Limb (tissue), 2 donors: Measurements from ENCODE around the gene GRAMD4.

Experiments
- DNase-seq, 2 donors: peaks; one replicate each; pipeline ENCODE4 v3.0.0-alpha.2; 2016; ENCODE audit errors: extremely low spot score in 2 of 2

The GRAMD4 gene

DNA sequence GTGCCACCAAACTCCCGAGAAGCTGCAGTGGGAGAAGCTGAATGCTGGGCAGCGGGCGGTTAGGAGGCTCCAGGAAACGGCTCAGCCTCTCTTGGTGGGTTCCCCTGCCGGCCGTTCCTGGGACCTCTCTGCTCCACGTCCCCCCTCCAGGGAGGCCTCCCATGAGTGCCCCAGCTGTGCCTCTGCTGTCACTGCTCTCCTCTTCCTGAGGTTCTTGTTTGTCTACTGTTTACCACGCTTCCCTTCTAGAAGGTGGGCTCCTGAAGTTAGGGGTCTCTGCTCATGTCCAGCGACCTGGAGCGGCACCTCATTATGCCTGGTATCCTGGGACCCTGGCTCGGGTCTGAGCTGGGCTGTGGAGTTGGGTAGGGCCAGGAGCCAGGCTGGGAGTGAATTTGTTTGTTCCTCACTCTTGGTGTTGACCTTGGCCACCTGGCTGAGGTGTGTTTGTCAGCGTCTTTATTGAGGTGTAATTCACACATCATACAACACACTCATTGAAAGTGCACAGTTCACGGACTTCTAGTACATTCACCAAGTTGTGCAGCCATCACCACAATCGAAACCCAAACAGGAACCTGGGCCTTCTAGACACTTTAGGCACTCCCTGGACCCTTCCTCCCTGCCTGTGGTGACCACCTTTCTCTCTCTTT is 37.8 kb upstream of the GRAMD4 start:
- DNase-seq: no peak

DNA sequence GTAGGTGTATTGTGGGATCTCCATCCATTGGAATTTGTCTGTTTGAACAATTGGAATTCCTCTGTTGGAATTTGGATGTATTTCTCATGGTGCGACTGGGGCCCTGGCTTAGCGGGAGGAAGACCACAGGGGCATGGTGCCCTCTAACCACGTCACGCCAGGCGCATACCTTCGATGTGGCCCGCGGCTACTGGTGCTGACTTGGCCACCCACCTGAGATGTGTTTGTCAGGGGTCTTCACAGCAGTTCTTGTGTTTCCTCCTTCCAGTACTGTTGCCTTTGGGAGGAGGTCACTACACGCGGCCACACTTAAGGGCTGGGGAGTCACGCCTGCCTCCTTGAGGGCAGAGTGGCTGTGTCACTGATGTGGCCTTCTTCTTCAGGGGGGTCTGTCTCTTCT is 36.6 kb upstream of the GRAMD4 start:
- no peak for DNase-seq

DNA sequence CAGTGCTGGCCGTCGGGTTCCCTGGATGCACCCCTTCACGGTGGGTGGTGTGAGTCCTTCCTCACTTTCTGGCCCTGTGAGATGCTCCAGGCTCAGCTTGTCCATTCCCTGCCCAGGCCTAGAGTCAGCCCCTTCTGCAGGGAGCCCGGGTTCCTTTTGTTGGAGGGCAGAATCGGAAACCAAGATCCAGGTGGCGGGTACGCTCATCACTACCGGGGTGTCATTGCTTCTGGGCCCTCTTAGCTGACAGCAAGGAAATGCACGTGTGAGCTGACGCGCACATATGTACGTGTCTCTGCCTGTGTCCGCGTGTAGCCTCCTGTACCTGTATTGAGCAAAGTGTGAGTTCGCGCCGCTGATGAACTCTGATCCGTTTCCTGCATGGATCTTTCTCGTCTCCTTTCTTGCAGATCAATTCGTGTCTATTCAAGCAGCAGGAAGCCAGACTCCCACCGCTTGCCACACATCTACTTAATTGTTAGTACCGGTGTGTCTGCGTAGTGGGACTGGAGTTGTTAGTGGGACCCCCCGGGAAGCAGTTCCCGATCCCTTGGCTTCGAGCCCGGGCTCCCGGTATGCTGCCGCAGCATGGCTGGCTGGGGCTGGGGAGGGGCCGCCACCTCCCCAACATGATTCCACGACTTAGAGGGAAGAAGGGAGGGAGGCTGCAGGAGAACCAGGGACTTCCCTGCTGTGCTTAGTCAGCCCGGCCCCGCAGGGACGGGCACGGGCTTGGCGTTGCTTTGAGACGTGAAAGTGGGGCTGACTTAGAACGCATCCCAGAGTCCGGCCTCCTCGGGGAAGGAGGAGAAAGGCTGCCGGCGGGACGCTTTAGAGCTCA is 35.9 kb upstream of the GRAMD4 start:
- peak in 1 of 2 donors; percentile 54 for DNase-seq

DNA sequence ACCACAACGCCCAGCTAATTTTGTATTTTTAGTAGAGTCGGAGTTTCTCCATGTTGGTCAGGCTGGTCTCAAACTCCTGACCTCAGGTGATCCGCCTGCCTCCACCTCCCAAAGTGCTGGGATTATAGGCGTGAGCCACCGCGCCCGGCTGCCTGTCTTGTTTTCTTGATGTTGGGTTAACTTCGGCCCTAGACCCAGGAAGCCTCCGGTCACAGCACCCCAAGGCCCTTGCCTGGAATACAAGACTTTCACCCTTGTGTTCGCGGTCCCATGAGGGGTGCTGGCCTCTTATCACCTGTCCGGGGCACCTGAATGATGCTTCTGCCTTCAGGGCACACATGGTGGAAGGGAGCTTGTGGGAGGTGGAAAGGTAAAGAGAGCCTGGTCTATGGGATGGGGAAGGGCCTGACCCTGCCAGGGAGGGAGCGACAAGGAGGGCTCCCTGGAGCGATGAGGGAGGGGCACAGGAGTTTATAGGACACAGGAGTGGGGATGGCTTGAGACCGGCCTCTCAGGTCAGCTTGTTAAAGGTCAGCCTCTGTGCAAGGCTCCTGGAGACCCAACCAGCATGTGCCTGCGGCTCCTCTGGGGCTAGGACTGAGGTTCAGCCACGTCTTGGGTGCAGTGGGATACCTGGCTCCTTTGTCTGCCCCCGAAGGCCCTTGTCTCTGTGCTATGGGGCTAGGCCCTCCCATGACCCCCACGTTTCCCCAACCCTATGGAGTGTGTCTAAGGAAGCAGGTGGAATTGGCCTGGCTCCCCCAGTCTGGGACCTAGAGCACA is 34.7 kb upstream of the GRAMD4 start:
- DNase-seq: no peak

DNA sequence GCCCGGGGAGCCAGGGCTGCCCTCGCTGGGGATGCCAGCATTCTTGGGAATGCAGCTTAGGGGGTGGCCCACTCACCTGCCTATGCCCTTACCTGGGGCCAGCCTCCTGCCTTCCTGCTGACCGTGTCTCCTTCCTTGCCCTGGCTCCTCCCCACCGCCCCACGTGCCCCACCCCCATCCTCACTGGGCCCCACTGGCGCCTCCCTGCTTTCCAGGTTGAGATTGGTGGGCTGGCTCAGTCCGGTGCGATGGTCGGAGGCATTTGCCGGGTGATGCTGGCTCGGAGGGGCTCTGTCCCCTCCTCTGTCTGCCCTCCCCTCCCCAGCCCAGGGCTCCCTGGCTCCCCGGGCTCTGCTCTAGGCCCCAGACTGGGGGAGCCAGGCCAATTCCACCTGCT is 34.1 kb upstream of the GRAMD4 start:
- no peak for DNase-seq

- no peak for DNase-seq
Observed at GRCh38 chr22:46586531-46587011, 33.6 kb upstream of the GRAMD4 start.

DNA sequence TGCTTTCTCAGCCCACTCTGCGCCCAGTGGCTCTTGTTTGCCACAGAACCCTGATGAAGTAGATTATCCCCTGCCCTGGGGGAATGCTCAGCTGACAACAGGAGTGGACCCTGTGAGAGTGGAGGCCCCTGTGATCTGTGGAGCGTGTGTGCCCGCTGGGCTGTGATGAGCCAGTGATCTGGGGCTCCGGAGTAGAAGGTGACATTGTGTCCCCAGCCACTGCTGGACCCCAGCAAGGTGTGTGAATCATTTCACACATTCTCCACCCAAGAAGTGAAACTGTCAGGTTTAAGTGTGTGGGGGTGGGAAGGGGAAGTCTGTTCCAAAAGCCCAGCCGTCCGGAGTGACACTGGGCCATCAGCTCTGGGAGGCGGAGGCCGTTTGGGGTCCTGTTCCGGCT is 33.1 kb upstream of the GRAMD4 start:
- no peak for DNase-seq

DNA sequence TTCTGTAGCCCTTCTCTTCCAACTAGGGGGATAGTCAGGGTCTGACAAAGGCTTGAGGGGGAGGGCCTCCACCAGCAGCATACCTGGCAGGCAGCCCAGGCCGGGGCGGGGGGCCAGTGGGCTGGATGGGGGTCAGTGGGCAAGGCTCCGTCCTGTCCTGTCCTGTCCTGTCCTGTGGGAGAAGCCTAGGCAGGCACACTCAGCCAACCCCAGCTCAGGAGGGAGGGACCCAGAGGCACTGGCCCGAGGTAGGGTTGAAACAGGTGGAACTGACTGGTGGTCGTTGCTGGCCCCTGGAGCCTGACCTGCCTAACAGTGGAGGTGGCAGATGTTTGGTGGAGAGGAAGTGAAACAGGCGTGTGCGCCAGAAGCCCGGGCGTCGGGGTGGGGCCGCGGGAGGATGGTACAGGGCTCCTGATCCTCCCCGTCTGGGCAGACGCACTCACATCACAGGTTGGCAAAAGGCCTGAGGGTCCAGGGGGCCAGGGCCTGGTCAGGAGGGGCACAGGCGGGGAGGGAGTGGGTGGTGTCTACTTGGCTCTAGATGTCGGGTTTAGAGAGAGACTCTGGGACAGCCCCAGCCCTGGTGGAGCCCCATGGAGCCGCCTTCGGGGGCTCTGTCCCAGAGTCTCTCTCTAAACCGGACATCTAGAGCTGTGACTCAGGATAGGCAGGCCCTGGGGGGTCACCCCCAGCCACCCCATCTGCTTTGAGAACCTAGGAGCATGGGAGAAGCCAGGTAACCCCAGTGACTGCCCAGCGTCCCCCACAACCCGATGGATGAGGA is 32.5 kb upstream of the GRAMD4 start:
- no peak for DNase-seq

GRCh38 chr22:46588279-46589140 is 31.7 kb upstream of the GRAMD4 start:
- DNase-seq: peak in 1 of 2 donors; percentile 29

GRCh38 chr22:46589141-46589748 is 30.9 kb upstream of the GRAMD4 start:
- DNase-seq: peak in 1 of 2 donors; percentile 24

DNA sequence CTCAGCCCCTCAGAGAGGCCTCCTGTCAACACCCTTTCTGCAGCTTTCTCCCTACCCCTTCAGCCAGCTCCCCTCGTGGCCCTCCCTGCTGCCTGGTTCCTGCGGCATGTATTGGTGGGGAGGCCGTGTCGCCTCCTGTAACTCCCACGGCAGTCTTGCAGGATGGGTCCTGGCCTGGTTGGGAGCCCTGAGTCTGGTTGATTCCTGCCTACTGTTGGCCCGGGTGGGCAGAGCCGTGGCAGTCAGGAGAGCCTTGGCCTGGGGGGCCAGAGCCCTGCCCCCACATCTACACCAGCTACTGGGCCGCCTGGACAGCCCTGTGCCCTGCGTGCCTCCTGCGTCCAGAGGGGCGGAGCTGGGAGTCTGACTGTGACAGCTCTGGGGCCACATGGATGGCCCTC is 30.3 kb upstream of the GRAMD4 start:
- DNase-seq: peak in 1 of 2 donors; percentile 27

DNA sequence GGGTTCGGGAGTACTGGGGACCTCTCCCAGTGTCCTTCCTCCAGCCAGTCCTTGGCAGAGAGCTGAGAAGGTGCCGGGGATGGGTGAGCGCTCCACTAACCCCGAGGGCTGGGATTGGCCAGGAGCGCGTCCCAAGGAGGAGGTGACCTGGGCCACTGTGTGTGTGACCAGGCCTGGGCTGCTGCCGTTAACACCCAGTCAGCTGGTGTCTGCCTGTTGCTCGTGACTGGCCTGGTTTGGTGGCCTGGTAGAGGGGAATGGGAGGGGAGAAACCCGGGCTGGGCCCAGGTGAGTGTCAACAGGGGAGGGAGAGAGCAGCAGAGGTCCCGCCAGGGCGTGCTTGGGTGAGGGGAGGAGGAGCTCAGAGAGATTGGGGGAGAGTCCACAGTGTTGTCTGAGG is 29.9 kb upstream of the GRAMD4 start:
- peak in 1 of 2 donors; percentile 22 for DNase-seq

GRCh38 chr22:46591930-46592329 is 28.3 kb upstream of the GRAMD4 start:
- DNase-seq: peak in 1 of 2 donors; percentile 21

DNA sequence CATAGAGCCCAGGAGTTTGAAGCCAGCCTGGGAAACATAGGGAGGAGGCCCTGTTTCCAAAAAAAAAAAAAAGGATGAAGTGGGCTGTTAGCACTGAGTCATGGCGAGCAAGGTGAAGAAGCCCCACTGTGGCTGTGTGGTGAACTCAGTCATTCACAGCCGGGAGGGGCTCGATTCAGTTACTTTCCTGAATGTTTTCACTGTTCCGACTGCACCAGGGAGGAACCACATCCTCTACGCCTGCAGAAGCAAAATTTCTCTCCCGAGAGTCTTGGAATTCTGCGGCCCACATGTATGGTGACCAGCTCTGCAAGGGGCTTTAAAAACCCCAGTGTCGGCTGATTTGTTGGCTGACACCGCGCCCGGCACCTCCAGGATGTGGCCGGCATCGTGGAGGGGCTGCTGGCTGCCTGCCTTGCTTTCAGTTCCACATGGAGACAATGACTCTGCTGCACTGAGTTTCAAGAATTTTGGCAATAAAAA is 27.8 kb upstream of the GRAMD4 start:
- DNase-seq: peak; percentile 42 to 63

DNA sequence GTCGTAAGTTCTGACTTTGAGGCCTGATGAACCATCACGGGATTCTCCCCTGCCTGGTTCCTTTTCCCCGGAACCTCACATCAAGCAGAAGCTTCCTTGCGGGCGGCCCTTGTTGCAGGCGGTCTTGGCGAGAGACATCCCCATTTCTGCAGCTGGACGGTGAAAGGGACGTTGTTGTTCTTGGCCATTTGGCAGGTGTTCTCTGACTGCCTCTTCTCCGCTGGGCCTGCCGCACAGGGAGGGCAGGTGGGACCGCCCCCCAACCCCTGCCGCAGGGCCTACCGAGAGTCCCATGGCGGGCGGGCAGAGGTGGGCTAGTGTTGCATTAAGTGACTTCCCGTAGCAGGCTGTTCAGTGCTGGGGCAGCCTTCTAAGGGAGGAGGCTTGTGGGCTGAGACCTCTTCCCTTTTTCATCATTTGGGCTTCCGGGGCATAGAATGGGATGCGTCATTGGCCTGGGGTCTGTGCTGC is 26.9 kb upstream of the GRAMD4 start:
- no peak for DNase-seq

- peak in 1 of 2 donors; percentile 18 for DNase-seq
Observed at GRCh38 chr22:46593996-46594946, 25.9 kb upstream of the GRAMD4 start.

- peak in 1 of 2 donors; percentile 23 for DNase-seq
Observed at GRCh38 chr22:46594947-46595298, 25.3 kb upstream of the GRAMD4 start.

DNA sequence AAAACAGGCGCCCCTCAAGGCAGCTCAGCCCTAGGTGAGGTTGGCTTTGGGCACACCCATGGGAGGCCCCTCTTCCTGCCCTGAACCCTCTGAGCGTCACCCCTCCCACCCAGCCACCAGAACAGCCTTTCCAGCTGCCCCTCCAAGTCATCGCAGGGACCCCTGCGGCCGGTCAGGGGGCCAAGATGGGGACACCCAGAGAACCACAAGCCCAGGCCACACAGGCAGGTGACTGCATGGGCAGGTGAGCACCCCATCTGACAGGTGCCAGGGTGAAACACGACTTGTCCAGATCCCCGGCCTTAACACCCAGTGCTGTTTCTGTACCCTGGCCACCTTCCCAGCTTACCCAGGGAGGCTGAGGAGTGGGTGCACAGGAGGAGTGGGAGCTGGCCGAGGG is 24.6 kb upstream of the GRAMD4 start:
- peak in 1 of 2 donors; percentile 30 for DNase-seq
